GM11168 (cell line): ENCODE data around the gene ADAMTS6.

ENCODE experiments used
- in situ Hi-C: fragments of 300-500 bp; cut with MboI; formaldehyde crosslinking; loops from one replicate; pipeline ENCODE4 v1.12.0; 2022; ENCODE audit warnings: low sequenced_read_pairs; ENCODE audit not compliant: unreplicated experiment

ADAMTS6 gene

GRCh38 chr5:65121880-65122436, 359.8 kb downstream of the ADAMTS6 start:
- in situ Hi-C loops: no loop called here

- in situ Hi-C loops: no loop called here
Measured at GRCh38 chr5:65120371-65120967, 361.3 kb downstream of the ADAMTS6 start.

- in situ Hi-C loops: no loop called here
Measured at GRCh38 chr5:65117525-65117924, 364.2 kb downstream of the ADAMTS6 start.

- in situ Hi-C loops: no loop called here
Measured at GRCh38 chr5:65113771-65114170, 367.9 kb downstream of the ADAMTS6 start.

GRCh38 chr5:65111961-65112658, 369.6 kb downstream of the ADAMTS6 start:
- in situ Hi-C loops: no loop called here

- in situ Hi-C loops: no loop called here
Measured at GRCh38 chr5:65108786-65109743, 372.7 kb downstream of the ADAMTS6 start.

- in situ Hi-C loops: no loop called here
Measured at GRCh38 chr5:65105301-65105700, 376.4 kb downstream of the ADAMTS6 start.

- in situ Hi-C loops: no loop called here
Measured at GRCh38 chr5:65104831-65105230, 376.9 kb downstream of the ADAMTS6 start.

- in situ Hi-C loops: no loop called here
Measured at GRCh38 chr5:65103756-65104440, 377.8 kb downstream of the ADAMTS6 start.

GRCh38 chr5:65102976-65103711, 378.6 kb downstream of the ADAMTS6 start:
- in situ Hi-C loops: no loop called here

- in situ Hi-C loops: no loop called here
Measured at GRCh38 chr5:65102371-65102975, 379.2 kb downstream of the ADAMTS6 start.

GRCh38 chr5:65101632-65102100, 380.1 kb downstream of the ADAMTS6 start:
- in situ Hi-C loops: no loop called here

GRCh38 chr5:65100911-65101631, 380.6 kb downstream of the ADAMTS6 start:
- in situ Hi-C loops: no loop called here
